ENCODE results near the gene FBXO2. TPM values are rescaled to one million over a fixed set of nuclear protein-coding genes. Genes with fewer than 3 reads are reported as not detected.

Gene FBXO2
- total RNA-seq, 4 donors from 2014 or later, result 0.82 to 3.7 TPM; not detected in 2

- intact Hi-C loops (cut with DNase I; ENCODE audit: low total_unique reads) (loop anchor here (5.0 kb wide), 1 partner anchor 67 kb away; no protein-coding TSS in a partner anchor), in situ Hi-C loops (cut with MboI; ENCODE audit: low pct_ligation_motif_present in 1 of 4, low pct_unique_long_range_greater_than_20kb in 1 of 4, low sequenced_read_pairs in 3 of 4) (no loop called here)
- Histone ChIP-seq H3K4me3 (peak overlapping the region in 1 of 4 donors; percentile 27), H3K9me3 (no peaks in the 10 kb centered on the region), H3K27ac (no peak overlapping the region), H3K27me3 (peaks cover 55% of the 10 kb centered on the region), H3K36me3 (no peaks in the 10 kb centered on the region), H3K4me1 (peaks cover 17 to 43% (median 34%) of the 10 kb centered on the region in 4 donors)
- peak; percentile 84 for DNase-seq
- WGBS, 2 donors (ENCODE audit: low coverage in 1 of 2), result 12% methylated on average over 19 of the region's 47 CpGs; no CpG with 5 or more reads in 1 of the 2 donors
- TF ChIP-seq EP300 (IDR thresholded peaks at IDR 0.05; ENCODE audit: low read depth) (no peak), CTCF (IDR thresholded peaks at IDR 0.05) (peak; percentile 46 to 79 (median 58))
Observed at GRCh38 chr1:11650331-11650991, 3.8 kb downstream of the FBXO2 start.

GRCh38 chr1:11649624-11650330, 4.5 kb downstream of the FBXO2 start:
- H3K4me1 ChIP-seq, result peaks cover 11 to 37% (median 28%) of the 10 kb centered on the region in 4 donors
- no peak for DNase-seq
- H3K4me3 ChIP-seq, result peak overlapping the region in 1 of 4 donors; percentile 27
- TF ChIP-seq POLR2AphosphoS5 (IDR thresholded peaks at IDR 0.05) (no peak), EP300 (IDR thresholded peaks at IDR 0.05; ENCODE audit: low read depth) (no peak), POLR2A (IDR thresholded peaks at IDR 0.05) (no peak)
- WGBS, 2 donors (ENCODE audit: low coverage in 1 of 2), result 36% methylated on average over 18 of the region's 21 CpGs; no CpG with 5 or more reads in 1 of the 2 donors
- H3K27me3 ChIP-seq, result peaks cover 52% of the 10 kb centered on the region
- intact Hi-C loops (cut with DNase I; ENCODE audit: low total_unique reads) (loop anchor here (5.0 kb wide), 1 partner anchor 68 kb away; no protein-coding TSS in a partner anchor), in situ Hi-C loops (cut with MboI; ENCODE audit: low pct_ligation_motif_present in 1 of 4, low pct_unique_long_range_greater_than_20kb in 1 of 4, low sequenced_read_pairs in 3 of 4) (loop anchor here (10.0 to 25.0 kb wide), 5 partner anchors 312 to 612 kb away; partner anchors contain the start of gene MASP2 (in 2 of the 4))
- H3K36me3 ChIP-seq, result no peaks in the 10 kb centered on the region
- no peaks in the 10 kb centered on the region for H3K9me3 ChIP-seq
- H3K27ac ChIP-seq, result no peak overlapping the region

GRCh38 chr1:11649237-11649623, 5.0 kb downstream of the FBXO2 start:
- intact Hi-C loops (cut with DNase I; ENCODE audit: low total_unique reads), result no loop called here
- in situ Hi-C loops (cut with MboI; ENCODE audit: low pct_ligation_motif_present in 1 of 4, low pct_unique_long_range_greater_than_20kb in 1 of 4, low sequenced_read_pairs in 3 of 4), result loop anchor here (10.0 to 25.0 kb wide), 5 partner anchors 312 to 612 kb away; partner anchors contain the start of gene MASP2 (in 2 of the 4)
- WGBS, 2 donors (ENCODE audit: low coverage in 1 of 2), result 12% methylated on average over 6 to 9 of the region's 9 CpGs
- Histone ChIP-seq H3K4me3 (no peak overlapping the region), H3K4me1 (peaks cover 11 to 34% (median 25%) of the 10 kb centered on the region in 4 donors), H3K27me3 (peaks cover 50% of the 10 kb centered on the region), H3K27ac (no peak overlapping the region), H3K9me3 (no peaks in the 10 kb centered on the region), H3K36me3 (no peaks in the 10 kb centered on the region)
- no peak for TF ChIP-seq EP300 (IDR thresholded peaks at IDR 0.05; ENCODE audit: low read depth)
- TF ChIP-seq POLR2A (IDR thresholded peaks at IDR 0.05), result no peak
- no peak for TF ChIP-seq POLR2AphosphoS5 (IDR thresholded peaks at IDR 0.05)
- TF ChIP-seq CTCF (IDR thresholded peaks at IDR 0.05), result no peak
- DNase-seq, result no peak

GRCh38 chr1:11648732-11649158, 5.5 kb downstream of the FBXO2 start:
- peak; percentile 51 for DNase-seq
- intact Hi-C loops (cut with DNase I; ENCODE audit: low total_unique reads) (no loop called here), in situ Hi-C loops (cut with MboI; ENCODE audit: low pct_ligation_motif_present in 1 of 4, low pct_unique_long_range_greater_than_20kb in 1 of 4, low sequenced_read_pairs in 3 of 4) (loop anchor here (10.0 to 25.0 kb wide), 5 partner anchors 311 to 611 kb away; partner anchors contain the start of gene MASP2 (in 2 of the 4))
- Histone ChIP-seq H3K27me3 (peaks cover 48% of the 10 kb centered on the region), H3K4me1 (peaks cover 11 to 30% (median 24%) of the 10 kb centered on the region in 4 donors), H3K4me3 (no peak overlapping the region), H3K27ac (no peak overlapping the region), H3K36me3 (no peaks in the 10 kb centered on the region), H3K9me3 (no peaks in the 10 kb centered on the region)
- TF ChIP-seq POLR2AphosphoS5 (IDR thresholded peaks at IDR 0.05) (no peak), EP300 (IDR thresholded peaks at IDR 0.05; ENCODE audit: low read depth) (no peak), POLR2A (IDR thresholded peaks at IDR 0.05) (no peak), CTCF (IDR thresholded peaks at IDR 0.05) (no peak)
- WGBS, 2 donors (ENCODE audit: low coverage in 1 of 2), result 45% methylated on average over 13 of the region's 30 CpGs; no CpG with 5 or more reads in 1 of the 2 donors

All from transverse colon (tissue), 4 donors.